ENCODE measurements around the gene VPS72.
"Not testable (repeated sequence)": the region's sequence is repeated elsewhere in the genome, so short reads cannot be mapped to it uniquely, and the experiment has no call there.

Gene VPS72, protein sequence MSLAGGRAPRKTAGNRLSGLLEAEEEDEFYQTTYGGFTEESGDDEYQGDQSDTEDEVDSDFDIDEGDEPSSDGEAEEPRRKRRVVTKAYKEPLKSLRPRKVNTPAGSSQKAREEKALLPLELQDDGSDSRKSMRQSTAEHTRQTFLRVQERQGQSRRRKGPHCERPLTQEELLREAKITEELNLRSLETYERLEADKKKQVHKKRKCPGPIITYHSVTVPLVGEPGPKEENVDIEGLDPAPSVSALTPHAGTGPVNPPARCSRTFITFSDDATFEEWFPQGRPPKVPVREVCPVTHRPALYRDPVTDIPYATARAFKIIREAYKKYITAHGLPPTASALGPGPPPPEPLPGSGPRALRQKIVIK

DNA sequence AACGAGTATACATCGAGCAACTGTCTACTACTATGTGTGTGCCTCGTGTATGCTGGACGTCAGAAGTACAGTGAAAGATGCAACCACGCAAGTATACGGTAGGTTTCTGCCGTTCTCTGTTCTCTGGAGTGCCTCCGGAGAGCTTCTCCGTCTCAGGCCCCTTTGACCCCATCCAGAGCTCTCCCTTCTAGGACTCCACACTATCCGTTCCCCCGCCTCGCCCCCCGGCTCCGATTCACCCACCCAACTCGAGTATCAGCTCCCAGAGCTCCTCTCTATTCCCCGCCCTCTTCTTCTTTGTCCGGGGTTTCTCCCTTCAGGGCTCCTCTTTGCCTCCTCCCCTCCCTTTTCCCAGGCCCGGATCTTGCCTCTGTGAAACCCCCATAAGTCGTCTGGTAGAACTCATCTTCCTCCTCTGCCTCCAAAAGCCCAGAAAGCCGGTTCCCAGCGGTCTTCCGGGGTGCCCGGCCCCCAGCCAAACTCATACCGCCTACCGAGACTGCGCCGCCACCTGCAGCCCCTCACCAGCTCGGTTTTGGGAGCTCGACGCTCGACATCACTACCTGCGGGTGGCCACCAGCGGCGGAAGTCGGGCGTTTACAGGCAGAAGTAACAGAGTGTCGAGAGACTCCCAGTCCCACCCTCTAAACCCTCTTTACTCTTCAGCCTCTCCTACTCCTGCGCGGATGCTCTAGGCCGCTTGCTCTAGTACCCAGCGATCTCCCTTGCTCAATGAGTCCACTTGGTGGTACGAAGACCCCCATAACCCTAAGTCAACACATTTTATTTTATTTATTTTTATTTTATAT, at the start of gene VPS72:
TSS of gene VPS72 (minus strand) at position 561 of the 809 bp plus-strand sequence. CDS start at position 485, 76 bp downstream.
- DNase-seq (ENCODE audit: low read depth in 3 of 3), result peak; percentile 59 to 76 (median 75)

GRCh38 chr1:151238467-151238739, 48.4 kb upstream of the VPS72 start:
- DNase-seq (ENCODE audit: low read depth in 3 of 3), result no peak

- no peak for DNase-seq (ENCODE audit: low read depth in 3 of 3)
Observed at GRCh38 chr1:151237678-151238466, 47.9 kb upstream of the VPS72 start.

- no peak for DNase-seq (ENCODE audit: low read depth in 3 of 3)
Observed at GRCh38 chr1:151235235-151235634, 45.2 kb upstream of the VPS72 start.

- DNase-seq (ENCODE audit: low read depth in 3 of 3), result no peak
Observed at GRCh38 chr1:151222130-151222529, 32.1 kb upstream of the VPS72 start.

- no peak for DNase-seq (ENCODE audit: low read depth in 3 of 3)
Observed at GRCh38 chr1:151221616-151222015, 31.6 kb upstream of the VPS72 start.

GRCh38 chr1:151213560-151213959, 23.6 kb upstream of the VPS72 start:
- no peak for DNase-seq (ENCODE audit: low read depth in 3 of 3)

GRCh38 chr1:151211972-151212705, 22.1 kb upstream of the VPS72 start:
- DNase-seq (ENCODE audit: low read depth in 3 of 3), result no peak

- DNase-seq (ENCODE audit: low read depth in 3 of 3), result no peak
Observed at GRCh38 chr1:151210830-151211229, 20.8 kb upstream of the VPS72 start.

DNA sequence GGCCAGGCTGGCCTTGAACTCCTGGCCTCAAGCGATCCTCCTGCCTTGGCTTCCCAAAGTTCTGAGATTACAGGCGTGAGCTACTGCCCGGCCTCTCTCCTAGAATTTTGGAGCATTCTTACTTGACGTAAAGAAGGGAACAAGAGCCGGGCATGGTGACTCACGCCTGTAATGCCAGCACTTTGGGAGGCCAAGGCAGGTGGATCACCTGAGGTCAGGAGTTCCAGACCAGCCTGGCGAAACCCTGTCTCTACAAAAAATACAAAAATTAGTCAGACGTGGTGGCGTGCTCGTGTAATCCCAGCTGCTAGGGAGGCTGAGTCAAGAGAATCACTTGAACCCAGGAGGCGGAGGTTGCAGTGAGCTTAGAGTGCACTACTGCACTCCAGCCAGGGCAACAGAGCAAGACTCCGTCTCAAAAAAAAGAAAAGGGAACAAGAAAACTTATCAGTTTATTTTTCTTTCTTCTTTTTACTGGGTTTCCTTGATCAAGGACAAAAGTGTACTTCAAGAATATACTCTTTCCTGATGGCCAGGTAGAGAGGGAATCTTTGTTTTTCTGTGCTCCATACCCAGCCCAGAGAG, 15.5 kb upstream of the VPS72 start:
- DNase-seq (ENCODE audit: low read depth in 3 of 3), result not testable (repeated sequence)

- no peak for DNase-seq (ENCODE audit: low read depth in 3 of 3)
Observed at GRCh38 chr1:151199873-151200581, 10.0 kb upstream of the VPS72 start.

DNA sequence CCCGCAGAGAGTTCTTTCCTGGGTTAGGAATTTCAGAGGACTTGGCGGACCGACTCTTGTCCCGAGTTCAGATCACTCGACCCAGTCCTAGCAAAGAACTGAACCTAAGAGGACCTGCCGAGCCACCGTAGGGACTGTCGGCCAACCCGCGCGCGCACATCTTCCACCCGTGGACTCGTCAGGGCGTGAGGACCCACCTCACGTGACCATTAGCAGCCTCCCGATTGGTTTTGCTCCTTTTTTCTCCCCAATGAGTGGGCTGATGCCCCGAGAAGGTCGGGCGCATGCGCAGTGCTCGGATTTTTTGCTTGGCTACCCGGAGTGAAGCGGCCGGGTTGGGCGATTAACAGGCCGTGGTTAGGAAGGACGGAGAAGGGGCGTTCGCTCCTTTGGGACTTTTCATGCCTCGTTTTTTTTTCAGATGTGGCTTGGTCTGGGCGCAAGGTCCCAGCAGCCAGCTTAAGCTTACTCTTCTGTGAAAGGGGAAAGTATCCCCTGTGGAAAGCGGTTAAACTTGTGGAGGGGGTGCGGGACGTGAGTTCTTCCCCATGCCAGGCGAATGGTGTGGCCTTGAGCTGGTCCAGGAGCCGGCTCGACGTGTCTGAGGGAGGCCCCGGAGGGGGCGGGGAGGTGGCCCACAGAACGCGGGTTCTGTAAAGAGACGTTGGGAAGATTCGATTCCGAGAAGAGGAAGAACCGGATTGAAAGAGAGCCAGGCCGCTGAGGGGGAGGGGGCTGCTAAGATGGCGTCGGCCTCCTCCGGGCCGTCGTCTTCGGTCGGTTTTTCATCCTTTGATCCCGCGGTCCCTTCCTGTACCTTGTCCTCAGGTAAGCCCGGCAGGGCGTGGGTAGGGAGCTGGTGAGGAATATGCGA, 8.5 kb upstream of the VPS72 start, which contains the start of gene PIP5K1A:
TSS of gene PIP5K1A (plus strand) at position 299 of the 874 bp plus-strand sequence. CDS start at position 744, 445 bp downstream.
- DNase-seq (ENCODE audit: low read depth in 3 of 3), result peak; percentile 94 to 99 (median 99)

DNA sequence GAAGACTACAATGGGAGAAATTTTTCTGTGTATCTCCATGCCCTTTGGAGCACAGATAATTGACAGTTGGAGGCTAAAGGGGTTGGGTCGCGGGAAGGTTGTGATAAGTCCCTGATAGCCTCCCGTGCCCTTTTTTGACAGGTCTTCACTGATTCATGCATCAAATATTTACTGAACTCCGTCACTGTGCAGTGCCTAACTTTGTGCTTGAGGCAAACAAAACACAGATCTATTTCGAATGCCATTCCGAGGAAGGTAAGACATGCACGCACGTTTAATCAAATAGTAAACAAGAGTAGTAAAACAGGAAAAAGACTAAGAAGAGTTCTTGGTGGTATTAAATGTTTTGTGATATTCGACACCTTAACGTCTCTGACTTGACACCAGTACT, 7.9 kb upstream of the VPS72 start:
- DNase-seq (ENCODE audit: low read depth in 3 of 3), result no peak

GRCh38 chr1:151196292-151196800, 6.3 kb upstream of the VPS72 start:
- peak in 1 of 3 experiments; percentile 27 for DNase-seq (ENCODE audit: low read depth in 3 of 3)

DNA sequence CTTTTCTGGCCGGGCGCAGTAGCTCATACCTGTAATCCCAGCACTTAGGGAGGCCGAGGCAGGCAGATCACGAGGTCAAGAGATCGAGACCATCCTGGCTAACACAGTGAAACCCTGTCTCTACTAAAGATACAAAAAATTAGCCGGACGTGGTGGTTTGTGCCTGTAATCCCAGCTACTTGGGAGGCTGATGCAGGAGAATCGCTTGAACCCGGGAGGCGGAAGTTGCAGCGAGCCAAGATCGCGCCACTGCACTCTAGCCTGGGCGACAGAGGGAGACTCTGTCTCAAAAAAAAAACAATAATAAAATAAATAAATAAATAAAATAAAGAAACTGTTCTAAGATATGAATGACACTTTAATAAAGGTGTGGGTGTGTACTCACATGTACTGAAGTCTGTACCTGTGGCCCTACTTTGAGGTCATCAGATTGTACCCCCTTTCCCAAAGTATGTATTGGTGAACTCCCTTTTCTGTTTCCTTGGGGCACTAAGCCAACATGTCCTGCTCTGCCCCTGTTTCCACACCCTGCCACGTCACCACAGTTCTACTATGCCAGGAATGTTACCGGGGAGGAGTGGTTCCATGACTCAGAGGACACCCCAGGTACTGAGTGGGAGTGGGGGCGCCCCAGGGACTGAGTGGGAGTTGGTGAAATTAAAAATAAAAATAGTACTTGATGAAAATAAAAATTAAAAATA, 5.0 kb upstream of the VPS72 start:
- DNase-seq (ENCODE audit: low read depth in 3 of 3), result not testable (repeated sequence)

GRCh38 chr1:151193856-151194255, 3.9 kb upstream of the VPS72 start:
- no peak for DNase-seq (ENCODE audit: low read depth in 3 of 3)

- DNase-seq (ENCODE audit: low read depth in 3 of 3), result no peak
Observed at GRCh38 chr1:151193304-151193703, 3.3 kb upstream of the VPS72 start.

GRCh38 chr1:151192047-151192446, 2.0 kb upstream of the VPS72 start:
- no peak for DNase-seq (ENCODE audit: low read depth in 3 of 3)

DNA sequence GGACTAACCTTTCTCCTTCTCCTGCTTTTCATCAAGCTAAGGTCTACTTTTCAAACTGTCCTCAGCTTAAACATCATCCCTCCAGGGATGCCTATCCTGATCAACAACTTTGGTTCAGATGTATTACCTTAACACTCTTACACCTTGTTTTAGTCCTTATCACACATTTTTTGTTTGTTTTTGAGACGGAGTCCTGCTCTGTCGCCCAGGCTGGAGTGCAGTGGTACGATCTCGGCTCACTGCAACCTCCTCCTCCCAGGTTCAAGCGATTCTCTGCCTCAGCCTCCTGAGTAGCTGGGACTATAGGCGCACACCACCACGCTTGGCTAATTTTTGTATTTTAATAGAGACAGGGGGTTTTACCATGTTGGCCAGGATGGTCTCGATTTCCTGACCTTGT, 1.3 kb downstream of the VPS72 start:
- not testable (repeated sequence) for DNase-seq (ENCODE audit: low read depth in 3 of 3)
